GM18502 (cell line): ENCODE measurements around the gene EIF2S1.

Experiments used
- ATAC-seq: cut with Tn5 transposase; IDR thresholded peaks from one replicate; pipeline ENCODE4 v1.9.1; 2021; ENCODE audit warnings: mild to moderate bottlenecking; ENCODE audit not compliant: unreplicated experiment, poor library complexity

EIF2S1 gene

DNA sequence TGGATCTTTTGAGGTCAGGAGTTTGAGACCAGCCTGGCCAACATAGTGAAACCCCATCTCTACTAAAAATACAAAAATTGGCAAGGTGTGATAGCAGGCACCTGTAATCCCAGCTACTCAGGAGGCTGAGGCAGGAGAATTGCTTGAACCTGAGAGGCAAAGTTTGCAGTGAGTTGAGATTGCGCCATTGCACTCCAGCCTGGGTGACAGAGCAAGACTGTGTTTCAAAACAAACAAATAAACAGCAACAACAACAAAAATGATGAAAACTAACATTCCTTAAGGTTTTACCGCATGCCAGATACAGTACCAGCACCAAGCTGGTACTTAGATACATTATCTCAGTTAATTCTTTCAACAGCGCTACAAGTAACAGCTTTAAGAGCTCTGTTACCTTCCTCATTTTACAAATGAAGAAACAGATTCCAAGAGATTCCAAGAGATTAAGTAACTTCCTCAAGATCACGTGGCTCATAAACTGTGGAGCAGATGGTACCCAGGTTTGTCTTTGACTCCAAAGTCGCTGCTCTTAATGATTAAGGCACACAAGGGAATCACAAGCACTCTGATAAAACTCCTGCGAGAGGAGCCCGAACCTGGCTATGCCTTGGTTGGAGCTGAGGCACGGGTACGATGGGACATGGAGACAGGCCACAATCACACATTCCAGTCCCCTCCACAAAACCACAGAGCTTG, 69.5 kb downstream of the EIF2S1 start:
- no peak for ATAC-seq

DNA sequence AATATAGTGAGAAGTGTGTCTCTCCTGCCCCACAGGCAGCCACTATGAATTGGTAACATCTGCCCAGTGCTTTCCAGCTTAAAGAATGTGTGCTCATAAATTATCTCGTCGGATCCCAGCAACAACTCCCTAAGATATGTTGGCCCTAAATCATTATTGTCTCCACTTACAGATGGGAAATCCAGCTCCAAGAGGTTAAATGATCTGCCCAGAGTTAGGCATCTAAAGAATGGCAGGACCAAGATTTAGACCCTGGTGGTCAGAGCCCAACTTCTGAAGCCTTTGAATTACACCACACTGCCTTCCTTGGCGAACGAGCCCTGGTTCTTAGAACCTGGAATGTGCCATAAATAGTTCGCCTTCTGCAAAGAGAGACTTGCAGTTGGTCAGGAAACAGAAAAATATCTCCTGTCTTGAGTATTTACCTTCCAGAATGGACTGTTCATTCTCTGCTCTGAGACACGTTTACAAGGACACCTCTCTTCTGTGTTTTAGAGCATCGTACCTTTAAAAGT, 72.0 kb downstream of the EIF2S1 start:
- no peak for ATAC-seq

DNA sequence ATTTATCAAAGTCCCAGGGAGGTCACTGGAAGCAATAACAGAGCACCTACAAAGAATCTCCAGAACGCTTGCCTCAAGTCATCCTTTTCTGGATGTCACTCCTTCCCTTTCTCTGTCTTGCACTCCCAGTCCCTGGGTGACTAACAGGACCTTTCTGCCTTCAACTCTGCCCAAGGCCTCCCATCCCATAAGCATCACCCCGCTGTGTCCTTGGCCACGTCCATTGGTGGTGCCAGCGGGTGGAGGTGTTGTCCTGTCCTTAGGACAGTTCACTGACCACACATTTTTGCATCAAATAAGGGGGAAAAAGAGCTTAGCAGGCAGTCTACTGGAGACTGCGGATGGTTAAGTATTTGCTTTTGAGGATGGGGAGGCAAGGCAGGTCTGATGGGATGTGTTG, 75.5 kb downstream of the EIF2S1 start:
- no peak for ATAC-seq
